Sigmoid colon (tissue), 4 donors: ENCODE results near the gene KIF4A.

Source experiments
- POLR2A ChIP-seq, 2 donors: fragments of 450-650 bp; IDR thresholded peaks; one replicate each; pipeline ENCODE4 v1.6.1; 2016; ENCODE audit warnings: antibody characterized with exemption in 2 of 2, mild to moderate bottlenecking in 2 of 2, moderate library complexity in 2 of 2
- POLR2AphosphoS5 ChIP-seq, 4 donors: sonication (generic); formaldehyde crosslinking; IDR thresholded peaks; one replicate each; pipeline ENCODE4 v1.6.1; 2017; ENCODE audit warnings: antibody characterized with exemption in 4 of 4
- TF ChIP-seq, protein P1 (sequence below), 4 experiments: fragments of 450-650 bp in 3 of 4; fragments of 200-600 bp in 1 of 4; IDR thresholded peaks; one replicate each; pipeline ENCODE4 v1.5.1; 2016 to 2019; ENCODE audit warnings: antibody characterized with exemption in 4 of 4, mild to moderate bottlenecking in 3 of 4, moderate library complexity in 2 of 4

DNA sequence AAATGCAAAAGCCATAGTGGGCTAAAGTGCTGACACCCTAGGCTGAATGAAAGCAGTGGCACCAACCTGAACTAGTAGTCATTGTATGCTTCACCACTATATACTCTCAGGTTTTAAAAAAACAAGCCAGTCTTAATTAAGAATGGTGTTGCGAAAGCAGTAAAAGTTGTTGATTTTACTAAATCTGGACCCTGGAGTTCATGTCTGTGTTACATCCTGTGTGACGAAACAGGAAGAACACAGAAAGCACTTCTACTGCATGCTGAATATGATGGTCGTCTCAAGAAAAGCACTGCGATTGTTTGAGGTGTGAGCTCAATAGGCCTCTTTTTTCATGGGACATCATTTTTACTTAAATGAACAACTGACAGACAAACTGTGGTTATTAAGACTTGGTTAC lies 109.0 kb downstream of the KIF4A start:
- TF ChIP-seq, protein P1, sequence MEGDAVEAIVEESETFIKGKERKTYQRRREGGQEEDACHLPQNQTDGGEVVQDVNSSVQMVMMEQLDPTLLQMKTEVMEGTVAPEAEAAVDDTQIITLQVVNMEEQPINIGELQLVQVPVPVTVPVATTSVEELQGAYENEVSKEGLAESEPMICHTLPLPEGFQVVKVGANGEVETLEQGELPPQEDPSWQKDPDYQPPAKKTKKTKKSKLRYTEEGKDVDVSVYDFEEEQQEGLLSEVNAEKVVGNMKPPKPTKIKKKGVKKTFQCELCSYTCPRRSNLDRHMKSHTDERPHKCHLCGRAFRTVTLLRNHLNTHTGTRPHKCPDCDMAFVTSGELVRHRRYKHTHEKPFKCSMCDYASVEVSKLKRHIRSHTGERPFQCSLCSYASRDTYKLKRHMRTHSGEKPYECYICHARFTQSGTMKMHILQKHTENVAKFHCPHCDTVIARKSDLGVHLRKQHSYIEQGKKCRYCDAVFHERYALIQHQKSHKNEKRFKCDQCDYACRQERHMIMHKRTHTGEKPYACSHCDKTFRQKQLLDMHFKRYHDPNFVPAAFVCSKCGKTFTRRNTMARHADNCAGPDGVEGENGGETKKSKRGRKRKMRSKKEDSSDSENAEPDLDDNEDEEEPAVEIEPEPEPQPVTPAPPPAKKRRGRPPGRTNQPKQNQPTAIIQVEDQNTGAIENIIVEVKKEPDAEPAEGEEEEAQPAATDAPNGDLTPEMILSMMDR (IDR thresholded peaks at IDR 0.05), result no peak
- no peak for TF ChIP-seq POLR2AphosphoS5 (IDR thresholded peaks at IDR 0.05)
- TF ChIP-seq POLR2A (IDR thresholded peaks at IDR 0.05), result no peak
